Lung (tissue), 12 donors: ENCODE data around the gene CALR3. TPM values are rescaled to one million over a fixed set of nuclear protein-coding genes. Genes with fewer than 3 reads are reported as not detected.
A peak's percentile ranks its signal among the peaks of the same experiment; 100 is the strongest.

Experiments
- ATAC-seq: fragments of 200-7000 bp; cut with Tn5 transposase; one replicate; pipeline ENCODE4 v1.9.1; 2020; ENCODE audit warnings: moderate number of reproducible peaks; ENCODE audit not compliant: insufficient read depth, low FRiP score
- DNase-seq, 3 donors: peaks; one replicate each; pipeline ENCODE4 v3.0.0-alpha.2; 2013 to 2017
- H3K27ac ChIP-seq, 2 donors: one replicate each; pipeline ENCODE4 v1.5.1; 2013; ENCODE audit warnings: mild to moderate bottlenecking in 2 of 2, moderate library complexity in 2 of 2, control low read depth in 1 of 2, inconsistent platforms in 1 of 2, low read depth in 1 of 2, low read length in 1 of 2
- H3K27me3 ChIP-seq, 3 donors: one replicate each; pipeline ENCODE4 v1.5.1; 2013; ENCODE audit warnings: low read length in 2 of 3; ENCODE audit not compliant: control insufficient read depth in 3 of 3, insufficient read depth in 3 of 3
- H3K36me3 ChIP-seq, 4 donors: one replicate each; pipeline ENCODE4 v1.5.1; 2013; ENCODE audit warnings: low read length in 4 of 4, mild to moderate bottlenecking in 1 of 4, moderate library complexity in 1 of 4; ENCODE audit not compliant: control insufficient read depth in 4 of 4, insufficient read depth in 4 of 4
- H3K4me1 ChIP-seq, 5 donors: one replicate each; pipeline ENCODE4 v1.5.1; 2013; ENCODE audit warnings: low read length in 5 of 5, mild to moderate bottlenecking in 2 of 5, moderate library complexity in 1 of 5; ENCODE audit not compliant: control insufficient read depth in 5 of 5, insufficient read depth in 5 of 5
- H3K4me3 ChIP-seq: one replicate; pipeline ENCODE4 v1.5.1; 2013; ENCODE audit warnings: mild to moderate bottlenecking, control low read depth, moderate library complexity
- H3K9ac ChIP-seq, 2 donors: one replicate each; pipeline ENCODE4 v1.5.1; 2013; ENCODE audit warnings: low read length in 2 of 2, control low read depth in 1 of 2; ENCODE audit not compliant: insufficient read depth in 1 of 2
- H3K9me3 ChIP-seq, 4 donors: one replicate each; pipeline ENCODE4 v1.5.1; 2013; ENCODE audit warnings: low read length in 3 of 4, mild to moderate bottlenecking in 1 of 4, moderate library complexity in 1 of 4; ENCODE audit not compliant: control insufficient read depth in 4 of 4, insufficient read depth in 3 of 4
- CTCF ChIP-seq: IDR thresholded peaks from 2 replicates; pipeline ENCODE4 v1.5.1; 2012; ENCODE audit warnings: mild to moderate bottlenecking; ENCODE audit errors: control extremely low read depth, extremely low read depth
- WGBS, 2 donors: extraction: QIAGEN DNeasy Blood & Tissue Kit; methylation state at CpG; one replicate each; pipeline ENCODE4 v1.1.7; 2013; 5-methylcytosine and 5-hydroxymethylcytosine counted together
- polyA plus RNA-seq, 2 donors: library from polyadenylated mRNA; stranded (reverse); fragments of 200-250 nt; gene quantifications; one replicate each; pipeline ENCODE4 v1.2.1, GENCODE V29; 2013
- total RNA-seq, 2 donors: library from RNA; depleted of rRNA in 1 of 2; stranded (reverse); fragments of >200 nt in 1 of 2; gene quantifications; one replicate each; pipeline ENCODE4 v1.2.1, GENCODE V29; 2014 to 2021
- donor health status: control.
- donor health status: control.
- donor health status: Bipolar disorder and iron deficiency.
- donor health status: healthy.
- donor health status: DM: yes; HTN: yes; CAD: no.

CALR3 gene
- total and polyA plus RNA-seq, 4 donors: 0.07 TPM; not detected in 3

- peak overlapping the region; percentile 91 for H3K4me3 ChIP-seq
- H3K4me1 ChIP-seq: peaks cover 0 to 13% (median 8%) of the 10 kb centered on the region in 5 donors
- no peak for DNase-seq
- peaks cover 0 to 27% (median 18%) of the 10 kb centered on the region in 4 donors for H3K36me3 ChIP-seq
- WGBS, 2 donors: 78 to 85% methylated on average over 12 of the region's 12 CpGs
- no peak overlapping the region for H3K27ac ChIP-seq
- no peak for TF ChIP-seq CTCF
- no peak for ATAC-seq
- H3K9ac ChIP-seq: peak overlapping the region; percentile 63 to 94
- no peaks in the 10 kb centered on the region for H3K27me3 ChIP-seq
- no peaks in the 10 kb centered on the region for H3K9me3 ChIP-seq
Observed at GRCh38 chr19:16540948-16541347, 45.0 kb upstream of the CALR3 start.

GRCh38 chr19:16537111-16537510, 41.1 kb upstream of the CALR3 start:
- DNase-seq (no peak), ATAC-seq (no peak)
- peaks cover 11 to 53% (median 37%) of the 10 kb centered on the region in 4 donors for H3K36me3 ChIP-seq
- H3K9me3 ChIP-seq: no peaks in the 10 kb centered on the region
- 95 to 96% methylated on average over 13 of the region's 13 CpGs for WGBS, 2 donors
- H3K27ac ChIP-seq: no peak overlapping the region
- H3K4me3 ChIP-seq: no peak overlapping the region
- no peaks in the 10 kb centered on the region for H3K27me3 ChIP-seq
- H3K4me1 ChIP-seq: peaks cover 0 to 11% (median 8%) of the 10 kb centered on the region in 5 donors
- H3K9ac ChIP-seq: no peak overlapping the region
- no peak for TF ChIP-seq CTCF

- ATAC-seq (no peak), DNase-seq (no peak)
- Histone ChIP-seq H3K9me3 (no peaks in the 10 kb centered on the region), H3K27me3 (no peaks in the 10 kb centered on the region), H3K4me3 (no peak overlapping the region), H3K27ac (no peak overlapping the region), H3K9ac (no peak overlapping the region), H3K4me1 (peaks cover 0 to 8% (median 3%) of the 10 kb centered on the region in 5 donors), H3K36me3 (peaks cover 12 to 63% (median 44%) of the 10 kb centered on the region in 4 donors)
- WGBS, 2 donors: 93 to 98% methylated on average over 9 of the region's 9 CpGs
- no peak for TF ChIP-seq CTCF
Observed at GRCh38 chr19:16536130-16536529, 40.2 kb upstream of the CALR3 start.

- Histone ChIP-seq H3K36me3 (peaks cover 12 to 70% (median 46%) of the 10 kb centered on the region in 4 donors), H3K4me1 (peaks cover 0 to 3% (median 0%) of the 10 kb centered on the region in 5 donors), H3K27ac (no peak overlapping the region), H3K9ac (no peak overlapping the region), H3K9me3 (no peaks in the 10 kb centered on the region), H3K27me3 (no peaks in the 10 kb centered on the region), H3K4me3 (no peak overlapping the region)
- TF ChIP-seq CTCF: no peak
- ATAC-seq: no peak
- 94 to 96% methylated on average over 18 of the region's 18 CpGs for WGBS, 2 donors
- no peak for DNase-seq
Observed at GRCh38 chr19:16535381-16535780, 39.4 kb upstream of the CALR3 start.
